T47D (cell line): Measurements from ENCODE around the gene CYP46A1.

ENCODE experiments used
- DNase-seq, 2 experiments: peaks; one replicate each; pipeline versions ENCODE4 v3.0.0 to v3.0.0-alpha.2; 2011 to 2012; ENCODE audit warnings: low read depth in 1 of 2, low spot score in 1 of 2
- JUND ChIP-seq: IDR thresholded peaks from 2 replicates; pipeline ENCODE4 v1.6.1; 2012; ENCODE audit warnings: low read depth
- in situ Hi-C: cut with HindIII; loops from 2 replicates; pipeline ENCODE4 v1.10.0; 2016; ENCODE audit warnings: low sequenced_read_pairs, low pct_unique_long_range_greater_than_20kb

The CYP46A1 gene

GRCh38 chr14:99737451-99737951 is 53.4 kb downstream of the CYP46A1 start:
- peak; percentile 24 to 64 for DNase-seq
- TF ChIP-seq JUND, result no peak
- in situ Hi-C loops, result no loop called here

- in situ Hi-C loops, result no loop called here
- TF ChIP-seq JUND, result no peak
- no peak for DNase-seq
Observed at GRCh38 chr14:99737956-99738667, 54.0 kb downstream of the CYP46A1 start.

DNA sequence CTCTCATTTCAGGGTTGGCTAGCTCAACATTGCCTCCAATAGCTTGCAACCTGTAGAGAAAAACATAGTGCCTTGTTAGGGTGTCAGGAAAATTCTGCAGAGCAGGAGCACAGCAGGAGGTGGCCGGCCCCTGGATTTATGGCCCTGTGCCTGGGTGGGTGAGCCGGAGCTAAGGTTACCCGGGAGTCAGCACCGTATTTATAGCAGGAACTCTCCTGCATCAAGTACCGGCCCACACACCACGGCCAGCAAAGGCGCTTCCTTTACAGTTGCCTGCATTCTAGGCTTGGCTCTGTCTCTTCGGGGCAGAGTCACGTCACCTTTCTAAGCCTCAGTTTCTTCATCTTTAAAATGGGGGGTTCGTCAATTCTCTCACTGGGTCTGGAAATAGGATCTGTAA is 56.3 kb downstream of the CYP46A1 start:
- DNase-seq, result no peak
- in situ Hi-C loops, result no loop called here
- TF ChIP-seq JUND, result no peak

- TF ChIP-seq JUND, result no peak
- DNase-seq, result no peak
- in situ Hi-C loops, result no loop called here
Observed at GRCh38 chr14:99741227-99741976, 57.3 kb downstream of the CYP46A1 start.

GRCh38 chr14:99742074-99742473 is 58.0 kb downstream of the CYP46A1 start:
- in situ Hi-C loops, result no loop called here
- no peak for TF ChIP-seq JUND
- no peak for DNase-seq

GRCh38 chr14:99742509-99743487 is 58.7 kb downstream of the CYP46A1 start:
- in situ Hi-C loops, result no loop called here
- DNase-seq, result no peak
- no peak for TF ChIP-seq JUND

- no peak for TF ChIP-seq JUND
- in situ Hi-C loops, result no loop called here
- DNase-seq, result peak in 1 of 2 experiments; percentile 63
Observed at GRCh38 chr14:99744199-99744872, 60.2 kb downstream of the CYP46A1 start.

- DNase-seq, result no peak
- in situ Hi-C loops, result no loop called here
- TF ChIP-seq JUND, result no peak
Observed at GRCh38 chr14:99744873-99745224, 60.8 kb downstream of the CYP46A1 start.

GRCh38 chr14:99745307-99745951 is 61.3 kb downstream of the CYP46A1 start:
- no peak for DNase-seq
- no peak for TF ChIP-seq JUND
- in situ Hi-C loops, result no loop called here

- in situ Hi-C loops, result no loop called here
- no peak for DNase-seq
- TF ChIP-seq JUND, result no peak
Observed at GRCh38 chr14:99747167-99747566, 63.1 kb downstream of the CYP46A1 start.

- TF ChIP-seq JUND, result no peak
- in situ Hi-C loops, result no loop called here
- DNase-seq, result no peak
Observed at GRCh38 chr14:99747582-99748330, 63.7 kb downstream of the CYP46A1 start.
